Breast epithelium (tissue), 4 donors: ENCODE results near the gene OR2V1. TPM values are rescaled to one million over a fixed set of nuclear protein-coding genes. Genes with fewer than 3 reads are reported as not detected.

Source experiments
- DNase-seq, 2 donors: peaks; one replicate each; pipeline ENCODE4 v3.0.0-alpha.2; 2019; ENCODE audit warnings: low spot score in 2 of 2
- H3K27ac ChIP-seq, 2 donors: fragments of 200-600 bp; sonication (generic) in 1 of 2; one replicate each; pipeline ENCODE4 v1.5.1; 2016 to 2019; ENCODE audit warnings: mild to moderate bottlenecking in 1 of 2
- H3K27me3 ChIP-seq, 2 donors: fragments of 200-600 bp; sonication (generic) in 1 of 2; one replicate each; pipeline versions ENCODE4 v1.5.1 to v1.6.0; 2017 to 2019; ENCODE audit warnings: control low read depth in 1 of 2, mild to moderate bottlenecking in 1 of 2
- H3K36me3 ChIP-seq: fragments of 200-600 bp; one replicate; pipeline ENCODE4 v1.5.1; 2019
- H3K4me1 ChIP-seq, 2 donors: fragments of 200-600 bp; sonication (generic); one replicate each; pipeline ENCODE4 v1.5.1; 2016 to 2019; ENCODE audit warnings: control low read depth in 1 of 2
- H3K4me3 ChIP-seq, 3 donors: fragments of 200-600 bp; sonication (generic); 1 replicate in 2 of 3; 2 replicates in 1 of 3; pipeline ENCODE4 v1.5.1; 2016 to 2019; ENCODE audit warnings: mild to moderate bottlenecking in 3 of 3, moderate library complexity in 2 of 3
- H3K9me3 ChIP-seq, 2 donors: fragments of 200-600 bp; sonication (generic) in 1 of 2; one replicate each; pipeline ENCODE4 v1.5.1; 2016 to 2019; ENCODE audit warnings: control low read depth in 1 of 2
- CTCF ChIP-seq, 3 donors: fragments of 450-650 bp; IDR thresholded peaks; one replicate each; pipeline ENCODE4 v1.5.1; 2016 to 2017; ENCODE audit warnings: antibody characterized with exemption in 3 of 3, mild to moderate bottlenecking in 3 of 3, moderate library complexity in 3 of 3
- POLR2A ChIP-seq: fragments of 450-650 bp; IDR thresholded peaks from one replicate; pipeline ENCODE4 v1.6.1; 2016; ENCODE audit warnings: antibody characterized with exemption, mild to moderate bottlenecking, moderate library complexity
- POLR2AphosphoS5 ChIP-seq, 3 donors: sonication (generic); formaldehyde crosslinking; IDR thresholded peaks; one replicate each; pipeline ENCODE4 v1.6.1; 2017; ENCODE audit warnings: antibody characterized with exemption in 3 of 3
- intact Hi-C: fragments of 100-400 bp; cut with DNase I; formaldehyde crosslinking; loops from one replicate; pipeline ENCODE4 v1.15.1; 2023; ENCODE audit warnings: low total_unique reads
- total RNA-seq, 3 donors: library from RNA; depleted of rRNA; stranded (reverse); fragments of >200 nt; gene quantifications; one replicate each; pipeline ENCODE4 v1.1.0, GENCODE V29; 2016

Gene OR2V1
- total RNA-seq, 3 donors from 2014 or later: not detected

GRCh38 chr5:181166812-181167733 is 36.1 kb upstream of the OR2V1 start:
- no peaks in the 10 kb centered on the region for H3K4me1 ChIP-seq
- peaks cover 2 to 36% of the 10 kb centered on the region in 2 donors for H3K27me3 ChIP-seq
- intact Hi-C loops: no loop called here
- no peak overlapping the region for H3K27ac ChIP-seq
- no peaks in the 10 kb centered on the region for H3K36me3 ChIP-seq
- H3K4me3 ChIP-seq: no peak overlapping the region
- H3K9me3 ChIP-seq: no peaks in the 10 kb centered on the region
- no peak for DNase-seq
- TF ChIP-seq POLR2A: no peak
- no peak for TF ChIP-seq CTCF (IDR thresholded peaks at IDR 0.05)
- TF ChIP-seq POLR2AphosphoS5 (IDR thresholded peaks at IDR 0.05): no peak

GRCh38 chr5:181164076-181164952 is 33.3 kb upstream of the OR2V1 start:
- H3K9me3 ChIP-seq: no peaks in the 10 kb centered on the region
- peaks cover 0 to 12% of the 10 kb centered on the region in 2 donors for H3K27me3 ChIP-seq
- H3K4me3 ChIP-seq: no peak overlapping the region
- intact Hi-C loops: no loop called here
- no peak for DNase-seq
- H3K36me3 ChIP-seq: no peaks in the 10 kb centered on the region
- TF ChIP-seq POLR2A: no peak
- TF ChIP-seq CTCF (IDR thresholded peaks at IDR 0.05): no peak
- no peak for TF ChIP-seq POLR2AphosphoS5 (IDR thresholded peaks at IDR 0.05)
- H3K4me1 ChIP-seq: no peaks in the 10 kb centered on the region
- no peak overlapping the region for H3K27ac ChIP-seq

- Histone ChIP-seq H3K4me1 (no peaks in the 10 kb centered on the region), H3K4me3 (no peak overlapping the region), H3K27ac (no peak overlapping the region), H3K27me3 (peaks cover 0 to 9% of the 10 kb centered on the region in 2 donors), H3K9me3 (no peaks in the 10 kb centered on the region), H3K36me3 (no peaks in the 10 kb centered on the region)
- intact Hi-C loops: no loop called here
- no peak for DNase-seq
- TF ChIP-seq CTCF (IDR thresholded peaks at IDR 0.05): no peak
- TF ChIP-seq POLR2A: no peak
- TF ChIP-seq POLR2AphosphoS5 (IDR thresholded peaks at IDR 0.05): no peak
Observed at GRCh38 chr5:181163487-181164075, 32.6 kb upstream of the OR2V1 start.

GRCh38 chr5:181161534-181162175 is 30.7 kb upstream of the OR2V1 start:
- peak overlapping the region in 1 of 3 donors; percentile 43 for H3K4me3 ChIP-seq

More at GRCh38 chr5:181161534-181162175, 30.7 kb upstream of the OR2V1 start:
- H3K36me3 ChIP-seq: no peaks in the 10 kb centered on the region
- intact Hi-C loops: no loop called here
- TF ChIP-seq CTCF (IDR thresholded peaks at IDR 0.05) (no peak), POLR2A (no peak), POLR2AphosphoS5 (IDR thresholded peaks at IDR 0.05) (no peak)
- peak overlapping the region; percentile 71 to 76 for H3K27ac ChIP-seq
- H3K27me3 ChIP-seq: peaks cover 0 to 4% of the 10 kb centered on the region in 2 donors
- no peaks in the 10 kb centered on the region for H3K9me3 ChIP-seq
- no peaks in the 10 kb centered on the region for H3K4me1 ChIP-seq
- no peak for DNase-seq
